ENCODE measurements around the gene POLR3E.

GRCh38 chr16:22348291-22348690, 51.1 kb downstream of the POLR3E start:
- TF ChIP-seq CTCF (IDR thresholded peaks at IDR 0.05) = no peak
- no peak for TF ChIP-seq ZFX (IDR thresholded peaks at IDR 0.05; ENCODE audit: borderline replicate concordance)

All from 22Rv1 (cell line).